Heart left ventricle (tissue), 13 donors: ENCODE data around the gene KSR2.

ENCODE experiments used
- POLR2A ChIP-seq, 2 donors: fragments of 450-650 bp; IDR thresholded peaks; one replicate each; pipeline ENCODE4 v1.6.1; 2017; ENCODE audit warnings: antibody characterized with exemption in 2 of 2, mild to moderate bottlenecking in 2 of 2, moderate library complexity in 2 of 2
- TF ChIP-seq, protein P1 (sequence below), 12 donors: fragments of 200-600 bp; sonication (generic) in 4 of 12; IDR thresholded peaks; one replicate each; pipeline versions ENCODE4 v1.5.0 to v1.8.0; 2018 to 2022; ENCODE audit warnings: antibody characterized with exemption in 12 of 12, mild to moderate bottlenecking in 5 of 12
- donor health status: ischemic (EF 13 %, LVEDD 7.1; RV severe dilation, severe dysfunction).
- donor health status: DM: no; HTN: yes; CAD: no.
- donor health status: DM: no; HTN: no; CAD: no.
- donor health status: ischemic (EF 25% LVEDD 6.9; RV normal size, moderate dysfunction).
- donor health status: ischemic (EF 25% LVEDD 5.7; RV mildly dilated, moderate dysfunction).
- donor health status: ischemic (EF 35%, LVEDD 5.7; RV mildly dilated, moderate dysfunction).
- donor health status: nonischemic (EF 11% LVEDD 7.7; RV severe dilation, severe dysfunction).
- donor health status: DM: yes; HTN: yes; CAD: no.
- donor health status: PGD.
- donor health status: ischemic (EF 29% LVEDD 5.4; RV normal size, mild dysfunction).
- donor health status: nonischemic (EF 23%, LVEDD 6.1; RV moderate dilation, normal function).

DNA sequence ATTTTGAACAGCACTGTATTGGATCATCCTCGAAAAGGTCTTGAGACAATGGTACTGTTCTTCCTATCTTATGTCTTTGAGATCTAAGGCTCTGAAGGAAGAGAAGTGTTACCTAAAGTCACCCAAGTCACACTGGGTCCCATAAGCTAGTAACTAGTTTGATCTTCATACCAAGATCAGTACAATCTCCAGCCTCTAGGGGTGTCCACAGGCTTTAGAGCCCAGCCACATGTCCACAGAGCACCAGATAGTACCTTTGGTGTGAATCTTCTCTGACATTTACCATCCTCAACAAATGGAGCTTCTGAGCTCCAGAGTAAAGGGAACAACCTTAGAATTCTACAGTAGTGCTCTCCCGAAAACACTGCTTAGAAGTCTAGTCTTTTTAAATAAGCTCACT is 78.7 kb downstream of the KSR2 start:
- TF ChIP-seq, protein P1, sequence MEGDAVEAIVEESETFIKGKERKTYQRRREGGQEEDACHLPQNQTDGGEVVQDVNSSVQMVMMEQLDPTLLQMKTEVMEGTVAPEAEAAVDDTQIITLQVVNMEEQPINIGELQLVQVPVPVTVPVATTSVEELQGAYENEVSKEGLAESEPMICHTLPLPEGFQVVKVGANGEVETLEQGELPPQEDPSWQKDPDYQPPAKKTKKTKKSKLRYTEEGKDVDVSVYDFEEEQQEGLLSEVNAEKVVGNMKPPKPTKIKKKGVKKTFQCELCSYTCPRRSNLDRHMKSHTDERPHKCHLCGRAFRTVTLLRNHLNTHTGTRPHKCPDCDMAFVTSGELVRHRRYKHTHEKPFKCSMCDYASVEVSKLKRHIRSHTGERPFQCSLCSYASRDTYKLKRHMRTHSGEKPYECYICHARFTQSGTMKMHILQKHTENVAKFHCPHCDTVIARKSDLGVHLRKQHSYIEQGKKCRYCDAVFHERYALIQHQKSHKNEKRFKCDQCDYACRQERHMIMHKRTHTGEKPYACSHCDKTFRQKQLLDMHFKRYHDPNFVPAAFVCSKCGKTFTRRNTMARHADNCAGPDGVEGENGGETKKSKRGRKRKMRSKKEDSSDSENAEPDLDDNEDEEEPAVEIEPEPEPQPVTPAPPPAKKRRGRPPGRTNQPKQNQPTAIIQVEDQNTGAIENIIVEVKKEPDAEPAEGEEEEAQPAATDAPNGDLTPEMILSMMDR (IDR thresholded peaks at IDR 0.05) = no peak
- no peak for TF ChIP-seq POLR2A (IDR thresholded peaks at IDR 0.05)
